GM19328 (cell line): Measurements from ENCODE around the gene MUC6.
"Not testable (repeated sequence)": the region's sequence is repeated elsewhere in the genome, so short reads cannot be mapped to it uniquely, and the experiment has no call there.

Experiments used
- ATAC-seq: cut with Tn5 transposase; IDR thresholded peaks from one replicate; pipeline ENCODE4 v1.9.1; 2021; ENCODE audit warnings: mild to moderate bottlenecking, moderate library complexity; ENCODE audit not compliant: unreplicated experiment

The MUC6 gene

DNA sequence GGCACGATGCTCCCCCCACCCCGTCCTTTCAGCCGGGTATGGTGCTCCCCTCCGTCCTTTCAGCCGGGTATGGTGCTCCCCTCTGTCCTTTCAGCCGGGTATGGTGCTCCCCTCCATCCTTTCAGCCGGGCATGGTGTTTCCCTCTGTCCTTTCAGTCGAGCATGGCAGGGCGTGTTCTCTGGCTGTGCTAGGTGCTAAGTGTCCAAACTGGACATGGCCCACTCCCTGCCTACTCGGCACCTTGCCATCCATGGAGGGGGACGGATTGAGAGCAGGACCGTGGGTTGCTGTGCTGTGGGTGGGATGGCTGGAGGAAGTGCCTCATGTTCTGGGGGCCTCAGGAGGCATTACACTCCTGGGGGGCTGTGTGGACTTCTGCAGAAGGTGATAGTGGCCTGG, 45.5 kb downstream of the MUC6 start:
- no peak for ATAC-seq

GRCh38 chr11:990101-990500, 46.4 kb downstream of the MUC6 start:
- ATAC-seq, result no peak

GRCh38 chr11:987671-988070, 48.8 kb downstream of the MUC6 start:
- no peak for ATAC-seq

- no peak for ATAC-seq
These were observed 49.6 kb downstream of the MUC6 start for GRCh38 chr11:986952-987305.

- no peak for ATAC-seq
These were observed 50.1 kb downstream of the MUC6 start for GRCh38 chr11:986270-986951.

DNA sequence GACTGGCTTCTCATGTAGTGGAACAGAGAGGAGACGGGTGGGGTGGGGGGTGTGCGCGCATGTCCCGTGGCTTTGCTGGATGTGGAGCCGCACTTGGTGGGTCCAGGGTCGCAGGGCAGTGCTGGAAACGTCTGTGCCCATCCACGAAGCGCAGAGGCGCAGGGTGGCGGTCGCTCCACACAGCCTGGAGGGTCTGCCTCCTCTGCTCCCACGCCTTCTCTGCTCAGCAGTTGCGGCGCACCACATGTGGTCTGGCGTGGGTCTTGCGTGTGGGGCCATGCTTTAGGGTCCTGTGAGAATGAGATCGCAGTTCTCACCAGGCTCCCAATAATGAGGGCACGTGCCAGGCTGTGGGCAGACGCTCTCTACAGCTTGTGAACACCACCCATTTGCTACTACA, 50.7 kb downstream of the MUC6 start:
- ATAC-seq, result no peak

DNA sequence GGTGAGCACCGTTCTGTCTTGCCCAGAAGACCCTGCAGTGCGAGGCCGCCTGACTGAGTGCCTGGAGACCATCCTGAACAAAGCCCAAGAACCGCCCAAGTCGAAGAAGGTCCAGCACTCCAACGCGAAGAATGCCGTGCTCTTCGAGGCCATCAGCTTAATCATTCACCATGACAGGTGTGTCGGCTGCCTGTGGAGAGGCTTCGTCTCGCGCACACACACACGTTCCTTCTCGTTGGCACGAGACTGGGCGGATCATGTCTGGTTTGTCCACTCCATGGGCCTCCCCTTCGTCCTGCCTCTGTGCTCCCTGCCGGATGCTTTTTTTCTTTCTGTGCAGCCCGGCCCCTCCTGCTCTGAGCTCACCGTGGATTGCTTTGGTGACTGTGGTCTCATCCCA, 51.1 kb downstream of the MUC6 start:
- ATAC-seq, result no peak

- ATAC-seq, result no peak
These were observed 52.0 kb downstream of the MUC6 start for GRCh38 chr11:984546-984945.

GRCh38 chr11:981764-982163, 54.8 kb downstream of the MUC6 start:
- ATAC-seq, result no peak

GRCh38 chr11:980438-981357, 55.8 kb downstream of the MUC6 start:
- ATAC-seq, result no peak

DNA sequence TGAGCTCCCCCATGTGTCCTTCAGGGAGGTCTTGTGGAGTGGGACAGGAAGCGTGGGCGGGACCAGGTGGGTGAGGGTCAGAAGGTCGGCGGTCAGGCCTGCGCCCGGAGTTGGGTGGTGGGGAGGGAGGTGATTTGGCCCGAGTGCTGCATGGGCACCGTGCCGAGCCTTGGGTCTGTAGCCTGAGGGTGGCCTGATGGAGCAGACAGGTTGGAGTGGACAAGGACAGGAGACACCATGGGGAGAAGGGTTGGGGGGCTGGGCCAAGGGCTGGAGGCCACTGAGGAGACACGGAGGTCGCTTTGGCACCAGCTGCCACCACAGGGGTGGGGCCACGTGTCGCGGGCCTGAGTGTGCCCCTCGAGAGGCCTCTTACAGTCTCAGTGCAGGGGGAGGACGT, 57.7 kb downstream of the MUC6 start:
- no peak for ATAC-seq

- ATAC-seq, result no peak
These were observed 58.4 kb downstream of the MUC6 start for GRCh38 chr11:977830-978720.

DNA sequence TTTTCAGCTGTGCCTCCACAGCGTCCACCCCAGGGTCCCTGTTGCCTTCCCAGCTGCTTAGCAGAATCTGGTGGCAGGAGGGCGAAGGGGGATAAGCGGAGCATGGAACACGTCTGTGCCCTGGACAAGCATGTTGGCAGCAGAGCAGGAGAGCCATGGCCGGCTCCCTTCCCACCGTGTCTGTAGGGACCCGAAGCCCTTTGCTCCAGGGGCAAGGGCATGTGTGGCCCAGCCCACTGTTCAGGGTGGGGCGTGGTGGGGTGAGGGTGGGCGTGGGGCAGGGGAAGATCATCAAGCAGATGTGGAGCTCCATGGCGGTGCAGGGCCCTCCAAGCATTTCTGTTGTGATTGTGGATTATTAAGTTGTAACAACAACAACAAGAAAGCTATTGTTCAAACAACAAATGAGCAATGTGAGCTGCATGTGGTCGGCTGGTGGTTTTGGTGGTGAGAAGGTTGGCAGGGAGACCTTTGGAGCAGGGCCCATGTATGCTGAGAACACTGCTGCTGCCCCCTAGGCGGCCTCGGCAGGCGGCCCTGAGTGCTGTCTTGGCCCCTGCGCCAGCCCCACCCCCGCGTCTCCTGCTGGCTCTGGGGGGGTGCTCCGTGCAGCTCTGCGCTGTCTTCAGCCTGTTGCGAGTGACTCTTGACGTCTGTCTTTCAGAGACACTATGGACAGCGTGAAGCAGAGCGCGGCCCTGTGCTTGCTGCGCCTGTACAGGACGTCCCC, 59.9 kb downstream of the MUC6 start:
- ATAC-seq, result no peak

DNA sequence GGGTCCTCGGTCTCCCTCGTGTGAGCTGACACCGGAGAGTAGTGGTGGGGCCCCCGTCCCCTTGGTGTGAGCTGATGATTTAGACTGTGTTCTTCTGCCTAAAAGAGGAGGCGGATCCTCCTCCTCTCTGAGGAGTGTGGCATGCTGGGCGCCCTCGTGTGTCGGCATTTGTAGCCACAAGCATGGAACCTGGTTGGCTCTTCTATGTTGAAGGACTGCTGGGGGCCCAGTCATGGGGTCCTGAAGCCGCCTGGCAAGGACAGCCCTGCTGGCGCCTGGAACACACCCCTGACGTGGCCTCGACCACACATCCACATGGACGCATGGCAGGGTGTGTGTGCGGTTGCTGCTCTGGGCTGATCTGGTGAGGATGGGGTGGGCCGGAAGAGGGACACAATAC, 60.7 kb downstream of the MUC6 start:
- ATAC-seq, result no peak

- ATAC-seq, result not testable (repeated sequence)
These were observed 61.1 kb downstream of the MUC6 start for GRCh38 chr11:975376-975775.

DNA sequence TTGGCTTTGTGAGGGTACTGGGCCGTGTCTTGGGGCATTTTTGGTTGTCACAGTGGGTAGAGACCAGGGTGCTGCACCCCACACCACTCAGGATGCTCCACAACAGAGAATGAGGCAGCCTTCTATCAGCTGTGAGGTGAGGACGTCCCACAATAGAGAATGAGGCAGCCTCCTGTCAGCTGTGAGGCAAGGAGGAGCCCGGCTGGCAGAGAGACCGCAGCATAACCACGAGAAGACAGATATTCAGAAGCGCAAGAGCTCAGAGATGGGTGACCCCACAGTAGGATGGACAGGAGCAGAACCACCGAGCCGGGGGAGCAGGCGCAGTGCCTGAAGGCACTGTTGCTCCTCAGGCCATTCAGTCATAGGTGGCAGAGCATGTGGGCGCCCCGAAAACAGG, 63.3 kb downstream of the MUC6 start:
- ATAC-seq, result no peak

- ATAC-seq, result no peak
These were observed 63.9 kb downstream of the MUC6 start for GRCh38 chr11:972523-973211.

- ATAC-seq, result no peak
These were observed 64.7 kb downstream of the MUC6 start for GRCh38 chr11:971731-972365.

DNA sequence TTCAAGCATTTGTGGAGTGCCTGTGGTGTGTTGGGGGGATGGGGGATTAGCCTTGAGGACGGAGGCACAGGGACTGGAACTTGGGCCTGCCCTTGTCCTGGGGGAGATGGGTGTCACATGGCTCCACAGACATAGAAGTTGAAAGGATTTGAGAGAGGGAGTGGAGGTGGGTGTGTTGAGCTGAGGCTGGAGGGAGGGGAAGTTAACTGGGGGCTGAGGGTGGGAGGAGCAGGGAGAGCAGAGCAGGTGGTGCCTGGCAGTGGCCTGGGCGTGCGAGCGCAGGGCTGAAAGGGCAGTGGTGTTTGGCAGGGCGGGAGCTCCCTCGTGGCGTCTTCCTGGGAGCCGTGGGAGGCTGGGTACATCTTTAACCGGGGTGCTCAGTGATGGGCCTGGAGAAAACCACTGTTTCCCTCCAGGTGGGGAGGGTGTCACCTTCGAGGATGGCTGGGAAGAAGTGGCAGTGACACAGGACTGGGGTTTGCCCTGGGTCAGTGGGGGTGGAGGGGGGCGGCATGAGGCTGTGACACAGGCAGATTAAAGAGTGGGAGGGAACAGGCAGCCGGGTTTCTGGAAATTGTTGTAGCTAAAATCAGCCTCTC, 65.3 kb downstream of the MUC6 start:
- ATAC-seq, result no peak
